WTC11 (cell line): ENCODE results near the gene SLC6A9. TPM values are rescaled to one million over a fixed set of nuclear protein-coding genes. Genes with fewer than 3 reads are reported as not detected.

Experiments
- ATAC-seq: fragments of 200-7000 bp; cut with Tn5 transposase; 2 replicates; pipeline ENCODE4 v1.10.0; 2021; ENCODE audit warnings: mild to moderate bottlenecking, moderate library complexity
- CTCF ChIA-PET: fragments of 300-600 bp; sonication (Branson Sonifier 250); formaldehyde crosslinking; loops from one replicate; lab custom pipeline; 2021; ENCODE audit warnings: antibody characterized with exemption; lab: Charles Lee
- POLR2A ChIA-PET: fragments of 350-600 bp; sonication (Branson Sonifier 250); formaldehyde crosslinking; loops from one replicate; lab custom pipeline; 2021; ENCODE audit warnings: antibody characterized with exemption; lab: Charles Lee
- DNase-seq: peaks from one replicate; pipeline ENCODE4 v3.0.0; 2021; ENCODE audit warnings: low spot score
- H3K27ac Mint-ChIP-seq: 2 replicates; pipeline ENCODE4 v1.8.0; 2021; ENCODE audit warnings: mixed read lengths
- H3K27me3 Mint-ChIP-seq: 2 replicates; pipeline ENCODE4 v1.8.0; 2021; ENCODE audit warnings: low read depth, mild to moderate bottlenecking, moderate library complexity, mixed read lengths
- H3K36me3 Mint-ChIP-seq: 2 replicates; pipeline ENCODE4 v1.8.0; 2021; ENCODE audit warnings: mixed read lengths
- H3K4me1 Mint-ChIP-seq: 2 replicates; pipeline ENCODE4 v1.8.0; 2022; ENCODE audit warnings: mixed read lengths
- H3K4me3 Mint-ChIP-seq: 2 replicates; pipeline ENCODE4 v1.8.0; 2021; ENCODE audit warnings: mild to moderate bottlenecking, moderate library complexity, mixed read lengths
- H3K9me3 Mint-ChIP-seq: 2 replicates; pipeline ENCODE4 v1.8.0; 2021; ENCODE audit warnings: mixed read lengths
- ATF1 ChIP-seq: sonication (generic); formaldehyde crosslinking; IDR thresholded peaks from 2 replicates; pipeline ENCODE4 v1.8.1; 2023; ENCODE audit warnings: mild to moderate bottlenecking, moderate library complexity, missing genetic modification reagents
- CREM ChIP-seq: sonication (generic); formaldehyde crosslinking; IDR thresholded peaks from 2 replicates; pipeline ENCODE4 v1.8.1; 2022; ENCODE audit warnings: mild to moderate bottlenecking, missing genetic modification reagents, moderate library complexity
- EMX1 ChIP-seq: fragments of 250-450 bp; sonication (Bioruptor Pico); IDR thresholded peaks from 2 replicates; pipeline ENCODE4 v1.8.0; 2021; ENCODE audit warnings: mild to moderate bottlenecking
- ESRRA ChIP-seq: sonication (generic); formaldehyde crosslinking; IDR thresholded peaks from 2 replicates; pipeline ENCODE4 v1.8.1; 2022; ENCODE audit warnings: mild to moderate bottlenecking, missing genetic modification reagents, borderline replicate concordance
- ETV6 ChIP-seq: sonication (generic); formaldehyde crosslinking; IDR thresholded peaks from 2 replicates; pipeline ENCODE4 v1.8.1; 2022; ENCODE audit warnings: mild to moderate bottlenecking, missing genetic modification reagents
- GABPB1 ChIP-seq: sonication (generic); formaldehyde crosslinking; IDR thresholded peaks from 2 replicates; pipeline ENCODE4 v1.8.1; 2023; ENCODE audit warnings: mild to moderate bottlenecking, missing genetic modification reagents
- MXD4 ChIP-seq: fragments of 250-450 bp; sonication (Bioruptor Pico); IDR thresholded peaks from 2 replicates; pipeline ENCODE4 v1.8.0; 2021; ENCODE audit warnings: mild to moderate bottlenecking, moderate library complexity, borderline replicate concordance
- NFATC4 ChIP-seq: fragments of 250-450 bp; sonication (Bioruptor Pico); IDR thresholded peaks from 2 replicates; pipeline ENCODE4 v1.9.0; 2021; ENCODE audit warnings: mild to moderate bottlenecking
- NR1H2 ChIP-seq: sonication (generic); formaldehyde crosslinking; IDR thresholded peaks from 2 replicates; pipeline ENCODE4 v1.9.0; 2021; ENCODE audit warnings: mild to moderate bottlenecking, moderate library complexity, missing genetic modification reagents
- NR2C2 ChIP-seq: sonication (generic); formaldehyde crosslinking; IDR thresholded peaks from 2 replicates; pipeline ENCODE4 v1.8.0; 2022; ENCODE audit warnings: mild to moderate bottlenecking, missing genetic modification reagents
- TEAD1 ChIP-seq: sonication (generic); formaldehyde crosslinking; IDR thresholded peaks from 2 replicates; pipeline ENCODE4 v1.8.0; 2022; ENCODE audit warnings: mild to moderate bottlenecking, missing genetic modification reagents
- TP53 ChIP-seq: sonication (generic); formaldehyde crosslinking; IDR thresholded peaks from 2 replicates; pipeline ENCODE4 v1.8.1; 2023; ENCODE audit warnings: mild to moderate bottlenecking, missing genetic modification reagents
- ZBTB21 ChIP-seq: sonication (generic); formaldehyde crosslinking; IDR thresholded peaks from 2 replicates; pipeline ENCODE4 v1.8.1; 2023; ENCODE audit warnings: mild to moderate bottlenecking, missing genetic modification reagents, borderline replicate concordance
- ZNF121 ChIP-seq: sonication (generic); formaldehyde crosslinking; IDR thresholded peaks from 2 replicates; pipeline ENCODE4 v1.8.0; 2023; ENCODE audit warnings: missing genetic modification reagents
- ZNF138 ChIP-seq: sonication (generic); formaldehyde crosslinking; conservative IDR thresholded peaks from 2 replicates; pipeline ENCODE4 v1.8.1; 2022; ENCODE audit warnings: mild to moderate bottlenecking, moderate library complexity, missing genetic modification reagents
- ZNF416 ChIP-seq: fragments of 250-450 bp; sonication (Bioruptor Pico); IDR thresholded peaks from 2 replicates; pipeline ENCODE4 v1.9.0; 2021; ENCODE audit warnings: mild to moderate bottlenecking, inconsistent platforms
- ZNF423 ChIP-seq: fragments of 250-450 bp; sonication (Bioruptor Pico); IDR thresholded peaks from 2 replicates; pipeline ENCODE4 v2.1.2; 2022; ENCODE audit warnings: mild to moderate bottlenecking, moderate library complexity
- ZNF671 ChIP-seq: fragments of 250-450 bp; sonication (Bioruptor Pico); IDR thresholded peaks from 2 replicates; pipeline ENCODE4 v1.8.0; 2021; ENCODE audit warnings: mild to moderate bottlenecking
- total RNA-seq: library from RNA; stranded (reverse); gene quantifications from 3 replicates; pipeline ENCODE4 v1.2.3, GENCODE V29; 2021
- TF ChIP-seq, protein P1 (sequence below): sonication (generic); formaldehyde crosslinking; IDR thresholded peaks from 2 replicates; pipeline ENCODE4 v1.8.0; 2022; ENCODE audit warnings: mild to moderate bottlenecking, missing genetic modification reagents
- TF ChIP-seq, protein P2 (sequence below): sonication (generic); formaldehyde crosslinking; IDR thresholded peaks from 2 replicates; pipeline ENCODE4 v1.8.0; 2022; ENCODE audit warnings: mild to moderate bottlenecking, missing genetic modification reagents
- TF ChIP-seq, protein P3 (sequence below): fragments of 250-450 bp; sonication (Bioruptor Pico); IDR thresholded peaks from 2 replicates; pipeline ENCODE4 v2.1.2; 2022; ENCODE audit warnings: mild to moderate bottlenecking, moderate library complexity
- TF ChIP-seq, protein P4 (sequence below): sonication (generic); formaldehyde crosslinking; conservative IDR thresholded peaks from 2 replicates; pipeline ENCODE4 v1.8.1; 2023; ENCODE audit warnings: mild to moderate bottlenecking, low read depth, missing genetic modification reagents, moderate library complexity
- TF ChIP-seq, protein P5 (sequence below): sonication (generic); formaldehyde crosslinking; IDR thresholded peaks from 2 replicates; pipeline ENCODE4 v1.8.0; 2023; ENCODE audit warnings: missing genetic modification reagents
- TF ChIP-seq, protein P6 (sequence below): sonication (generic); formaldehyde crosslinking; IDR thresholded peaks from 2 replicates; pipeline ENCODE4 v1.8.0; 2022; ENCODE audit warnings: mild to moderate bottlenecking, missing genetic modification reagents
- TF ChIP-seq, protein P7 (sequence below): sonication (generic); formaldehyde crosslinking; IDR thresholded peaks from 2 replicates; pipeline ENCODE4 v1.8.1; 2022; ENCODE audit warnings: low read depth, mild to moderate bottlenecking, moderate library complexity, missing genetic modification reagents, borderline replicate concordance
- TF ChIP-seq, protein P8 (sequence below): fragments of 250-450 bp; sonication (Bioruptor Pico); IDR thresholded peaks from 2 replicates; pipeline ENCODE4 v1.9.0; 2021; ENCODE audit warnings: mild to moderate bottlenecking
- TF ChIP-seq, protein P9 (sequence below): sonication (generic); formaldehyde crosslinking; IDR thresholded peaks from 2 replicates; pipeline ENCODE4 v1.8.1; 2022; ENCODE audit warnings: low read depth, missing genetic modification reagents, borderline replicate concordance

Gene SLC6A9
- total RNA-seq, 1 experiment from 2014 or later: 14.4 TPM

DNA sequence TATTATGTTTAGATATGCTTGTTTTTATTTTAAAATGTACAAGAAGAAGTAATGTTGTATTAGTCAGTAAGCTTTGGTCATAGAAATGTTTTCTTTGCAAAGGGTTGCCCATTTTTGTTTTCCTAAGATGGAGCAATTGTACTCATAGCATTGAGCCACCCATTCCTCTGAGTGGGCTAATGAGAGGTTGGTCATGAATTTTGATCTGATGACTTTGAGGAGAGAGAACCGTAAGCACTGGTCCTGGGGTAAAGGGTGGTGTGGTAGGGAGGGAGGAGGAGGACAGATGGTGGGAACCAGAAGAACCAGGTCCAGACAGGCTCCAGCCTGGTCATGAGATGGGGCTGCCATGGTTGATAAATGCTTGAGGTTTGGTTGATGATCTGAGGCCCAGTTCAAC, 15.9 kb upstream of the SLC6A9 start:
- Mint-ChIP-seq H3K4me1 (no peaks in the 10 kb centered on the region), H3K36me3 (no peaks in the 10 kb centered on the region), H3K27ac (no peak overlapping the region), H3K9me3 (no peaks in the 10 kb centered on the region), H3K4me3 (no peak overlapping the region), H3K27me3 (peaks cover 23% of the 10 kb centered on the region)
- CTCF ChIA-PET: interaction anchor here (0.6 to 6.8 kb wide), 37 partner anchors 10 to 627 kb away, joined by 3 to 84 read pairs (median 7); partner anchors contain the start of genes ARMH1, ARTN, ATP6V0B and CCDC24
- TF ChIP-seq, protein P1, sequence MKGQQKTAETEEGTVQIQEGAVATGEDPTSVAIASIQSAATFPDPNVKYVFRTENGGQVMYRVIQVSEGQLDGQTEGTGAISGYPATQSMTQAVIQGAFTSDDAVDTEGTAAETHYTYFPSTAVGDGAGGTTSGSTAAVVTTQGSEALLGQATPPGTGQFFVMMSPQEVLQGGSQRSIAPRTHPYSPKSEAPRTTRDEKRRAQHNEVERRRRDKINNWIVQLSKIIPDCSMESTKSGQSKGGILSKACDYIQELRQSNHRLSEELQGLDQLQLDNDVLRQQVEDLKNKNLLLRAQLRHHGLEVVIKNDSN (CRISPR knock-in tag): no peak
- TF ChIP-seq NR2C2 (CRISPR knock-in tag) (no peak), CREM (CRISPR knock-in tag) (no peak), ZBTB21 (CRISPR knock-in tag) (no peak), GABPB1 (no peak), ZNF416 (CRISPR knock-in tag) (no peak), ETV6 (CRISPR knock-in tag) (no peak), ZNF121 (CRISPR knock-in tag) (no peak), NR1H2 (CRISPR knock-in tag) (no peak), ZNF138 (CRISPR knock-in tag) (no peak), TEAD1 (CRISPR knock-in tag) (no peak), MXD4 (CRISPR knock-in tag) (no peak), ZNF423 (CRISPR knock-in tag) (no peak), TP53 (CRISPR knock-in tag) (no peak)
- TF ChIP-seq, protein P2, sequence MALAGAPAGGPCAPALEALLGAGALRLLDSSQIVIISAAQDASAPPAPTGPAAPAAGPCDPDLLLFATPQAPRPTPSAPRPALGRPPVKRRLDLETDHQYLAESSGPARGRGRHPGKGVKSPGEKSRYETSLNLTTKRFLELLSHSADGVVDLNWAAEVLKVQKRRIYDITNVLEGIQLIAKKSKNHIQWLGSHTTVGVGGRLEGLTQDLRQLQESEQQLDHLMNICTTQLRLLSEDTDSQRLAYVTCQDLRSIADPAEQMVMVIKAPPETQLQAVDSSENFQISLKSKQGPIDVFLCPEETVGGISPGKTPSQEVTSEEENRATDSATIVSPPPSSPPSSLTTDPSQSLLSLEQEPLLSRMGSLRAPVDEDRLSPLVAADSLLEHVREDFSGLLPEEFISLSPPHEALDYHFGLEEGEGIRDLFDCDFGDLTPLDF: no peak
- TF ChIP-seq, protein P3, sequence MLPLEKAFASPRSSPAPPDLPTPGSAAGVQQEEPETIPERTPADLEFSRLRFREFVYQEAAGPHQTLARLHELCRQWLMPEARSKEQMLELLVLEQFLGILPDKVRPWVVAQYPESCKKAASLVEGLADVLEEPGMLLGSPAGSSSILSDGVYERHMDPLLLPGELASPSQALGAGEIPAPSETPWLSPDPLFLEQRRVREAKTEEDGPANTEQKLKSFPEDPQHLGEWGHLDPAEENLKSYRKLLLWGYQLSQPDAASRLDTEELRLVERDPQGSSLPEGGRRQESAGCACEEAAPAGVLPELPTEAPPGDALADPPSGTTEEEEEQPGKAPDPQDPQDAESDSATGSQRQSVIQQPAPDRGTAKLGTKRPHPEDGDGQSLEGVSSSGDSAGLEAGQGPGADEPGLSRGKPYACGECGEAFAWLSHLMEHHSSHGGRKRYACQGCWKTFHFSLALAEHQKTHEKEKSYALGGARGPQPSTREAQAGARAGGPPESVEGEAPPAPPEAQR (CRISPR knock-in tag): no peak
- TF ChIP-seq, protein P4, sequence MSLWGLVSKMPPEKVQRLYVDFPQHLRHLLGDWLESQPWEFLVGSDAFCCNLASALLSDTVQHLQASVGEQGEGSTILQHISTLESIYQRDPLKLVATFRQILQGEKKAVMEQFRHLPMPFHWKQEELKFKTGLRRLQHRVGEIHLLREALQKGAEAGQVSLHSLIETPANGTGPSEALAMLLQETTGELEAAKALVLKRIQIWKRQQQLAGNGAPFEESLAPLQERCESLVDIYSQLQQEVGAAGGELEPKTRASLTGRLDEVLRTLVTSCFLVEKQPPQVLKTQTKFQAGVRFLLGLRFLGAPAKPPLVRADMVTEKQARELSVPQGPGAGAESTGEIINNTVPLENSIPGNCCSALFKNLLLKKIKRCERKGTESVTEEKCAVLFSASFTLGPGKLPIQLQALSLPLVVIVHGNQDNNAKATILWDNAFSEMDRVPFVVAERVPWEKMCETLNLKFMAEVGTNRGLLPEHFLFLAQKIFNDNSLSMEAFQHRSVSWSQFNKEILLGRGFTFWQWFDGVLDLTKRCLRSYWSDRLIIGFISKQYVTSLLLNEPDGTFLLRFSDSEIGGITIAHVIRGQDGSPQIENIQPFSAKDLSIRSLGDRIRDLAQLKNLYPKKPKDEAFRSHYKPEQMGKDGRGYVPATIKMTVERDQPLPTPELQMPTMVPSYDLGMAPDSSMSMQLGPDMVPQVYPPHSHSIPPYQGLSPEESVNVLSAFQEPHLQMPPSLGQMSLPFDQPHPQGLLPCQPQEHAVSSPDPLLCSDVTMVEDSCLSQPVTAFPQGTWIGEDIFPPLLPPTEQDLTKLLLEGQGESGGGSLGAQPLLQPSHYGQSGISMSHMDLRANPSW (CRISPR knock-in tag): no peak
- TF ChIP-seq, protein P5, sequence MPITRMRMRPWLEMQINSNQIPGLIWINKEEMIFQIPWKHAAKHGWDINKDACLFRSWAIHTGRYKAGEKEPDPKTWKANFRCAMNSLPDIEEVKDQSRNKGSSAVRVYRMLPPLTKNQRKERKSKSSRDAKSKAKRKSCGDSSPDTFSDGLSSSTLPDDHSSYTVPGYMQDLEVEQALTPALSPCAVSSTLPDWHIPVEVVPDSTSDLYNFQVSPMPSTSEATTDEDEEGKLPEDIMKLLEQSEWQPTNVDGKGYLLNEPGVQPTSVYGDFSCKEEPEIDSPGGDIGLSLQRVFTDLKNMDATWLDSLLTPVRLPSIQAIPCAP: no peak
- TF ChIP-seq, protein P6, sequence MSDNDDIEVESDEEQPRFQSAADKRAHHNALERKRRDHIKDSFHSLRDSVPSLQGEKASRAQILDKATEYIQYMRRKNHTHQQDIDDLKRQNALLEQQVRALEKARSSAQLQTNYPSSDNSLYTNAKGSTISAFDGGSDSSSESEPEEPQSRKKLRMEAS (CRISPR knock-in tag): no peak
- ATAC-seq (no peak), DNase-seq (no peak)
- POLR2A ChIA-PET: interaction anchor here (0.8 kb wide), 1 partner anchor 10 kb away, joined by 3 read pairs; no protein-coding TSS in a partner anchor

DNA sequence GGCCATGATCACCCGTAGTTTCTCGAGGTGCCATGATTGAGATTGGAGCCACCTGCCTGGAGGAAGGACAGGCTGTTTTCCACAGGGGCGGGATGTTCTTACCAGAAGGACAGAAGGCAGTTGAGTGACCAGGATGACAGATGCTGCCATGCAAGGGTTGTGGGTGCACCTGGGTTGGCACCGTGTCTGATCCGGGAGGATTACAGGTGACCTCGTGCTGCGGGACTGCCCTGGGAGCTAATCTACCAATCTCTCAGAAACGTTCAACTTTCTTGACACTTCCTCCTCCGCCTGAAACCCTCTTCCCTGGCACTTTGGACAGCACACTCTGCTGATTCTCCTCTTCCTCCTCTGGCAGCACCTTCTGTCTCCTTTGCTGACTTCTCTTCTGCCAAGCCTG, 13.8 kb upstream of the SLC6A9 start:
- ChIA-PET CTCF (interaction anchor here (1.8 to 6.8 kb wide), 4 partner anchors 10 to 110 kb away, joined by 9 to 84 read pairs (median 10); no protein-coding TSS in a partner anchor), POLR2A (interaction anchor here (1.5 kb wide), 1 partner anchor 25 kb away, joined by 5 read pairs; no protein-coding TSS in a partner anchor)
- ATAC-seq (no peak), DNase-seq (peak; percentile 4)
- Mint-ChIP-seq H3K4me3 (no peak overlapping the region), H3K4me1 (no peaks in the 10 kb centered on the region), H3K9me3 (no peaks in the 10 kb centered on the region), H3K27ac (no peak overlapping the region), H3K27me3 (peaks cover 22% of the 10 kb centered on the region), H3K36me3 (no peaks in the 10 kb centered on the region)
- TF ChIP-seq, protein P7, sequence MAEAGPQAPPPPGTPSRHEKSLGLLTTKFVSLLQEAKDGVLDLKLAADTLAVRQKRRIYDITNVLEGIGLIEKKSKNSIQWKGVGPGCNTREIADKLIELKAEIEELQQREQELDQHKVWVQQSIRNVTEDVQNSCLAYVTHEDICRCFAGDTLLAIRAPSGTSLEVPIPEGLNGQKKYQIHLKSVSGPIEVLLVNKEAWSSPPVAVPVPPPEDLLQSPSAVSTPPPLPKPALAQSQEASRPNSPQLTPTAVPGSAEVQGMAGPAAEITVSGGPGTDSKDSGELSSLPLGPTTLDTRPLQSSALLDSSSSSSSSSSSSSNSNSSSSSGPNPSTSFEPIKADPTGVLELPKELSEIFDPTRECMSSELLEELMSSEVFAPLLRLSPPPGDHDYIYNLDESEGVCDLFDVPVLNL (CRISPR knock-in tag): no peak
- TF ChIP-seq EMX1 (CRISPR knock-in tag): no peak
- no peak for TF ChIP-seq NFATC4 (CRISPR knock-in tag)
- TF ChIP-seq ATF1 (CRISPR knock-in tag): no peak
- TF ChIP-seq, protein P8, sequence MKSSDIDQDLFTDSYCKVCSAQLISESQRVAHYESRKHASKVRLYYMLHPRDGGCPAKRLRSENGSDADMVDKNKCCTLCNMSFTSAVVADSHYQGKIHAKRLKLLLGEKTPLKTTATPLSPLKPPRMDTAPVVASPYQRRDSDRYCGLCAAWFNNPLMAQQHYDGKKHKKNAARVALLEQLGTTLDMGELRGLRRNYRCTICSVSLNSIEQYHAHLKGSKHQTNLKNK (CRISPR knock-in tag): no peak
- TF ChIP-seq ZNF671 (CRISPR knock-in tag): no peak
- TF ChIP-seq ESRRA (CRISPR knock-in tag): no peak
- TF ChIP-seq NR1H2 (CRISPR knock-in tag): no peak
- TF ChIP-seq, protein P9, sequence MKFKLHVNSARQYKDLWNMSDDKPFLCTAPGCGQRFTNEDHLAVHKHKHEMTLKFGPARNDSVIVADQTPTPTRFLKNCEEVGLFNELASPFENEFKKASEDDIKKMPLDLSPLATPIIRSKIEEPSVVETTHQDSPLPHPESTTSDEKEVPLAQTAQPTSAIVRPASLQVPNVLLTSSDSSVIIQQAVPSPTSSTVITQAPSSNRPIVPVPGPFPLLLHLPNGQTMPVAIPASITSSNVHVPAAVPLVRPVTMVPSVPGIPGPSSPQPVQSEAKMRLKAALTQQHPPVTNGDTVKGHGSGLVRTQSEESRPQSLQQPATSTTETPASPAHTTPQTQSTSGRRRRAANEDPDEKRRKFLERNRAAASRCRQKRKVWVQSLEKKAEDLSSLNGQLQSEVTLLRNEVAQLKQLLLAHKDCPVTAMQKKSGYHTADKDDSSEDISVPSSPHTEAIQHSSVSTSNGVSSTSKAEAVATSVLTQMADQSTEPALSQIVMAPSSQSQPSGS (CRISPR knock-in tag): no peak
- no peak for TF ChIP-seq MXD4 (CRISPR knock-in tag)
- TF ChIP-seq TEAD1 (CRISPR knock-in tag): no peak
